Measurements from ENCODE around the gene SLC38A10. TPM values are rescaled to one million over a fixed set of nuclear protein-coding genes. Genes with fewer than 3 reads are reported as not detected.

Gene SLC38A10
- polyA plus RNA-seq, 1 of the 3 experiments (the other 2 are of a cell fraction): 82.2 TPM

GRCh38 chr17:81317530-81317821, 22.4 kb upstream of the SLC38A10 start:
- WGBS (ENCODE audit: low lambda C conversion rate): 71% methylated on average over 8 of the region's 10 CpGs

GRCh38 chr17:81315885-81316391, 20.8 kb upstream of the SLC38A10 start:
- Histone ChIP-seq H3K27me3 (ENCODE audit: insufficient read depth) (peaks cover 6% of the 10 kb centered on the region; the same call in 1 of the 2 replicates), H3K79me2 (ENCODE audit: insufficient read depth) (no peaks in the 10 kb centered on the region), H3K9ac (no peak overlapping the region), H3K4me3 (ENCODE audit: low read depth in 2 of 2, low read length in 1 of 2) (no peak overlapping the region), H2AFZ (ENCODE audit: low read depth) (no peak overlapping the region), H3K9me3 (no peaks in the 10 kb centered on the region), H3K27ac (ENCODE audit: low read depth in 2 of 2, low read length in 1 of 2) (no peak overlapping the region; a peak in 1 of 4 replicates), H3K9me2 (no peaks in the 10 kb centered on the region), H4K20me1 (ENCODE audit: insufficient read depth) (no peaks in the 10 kb centered on the region), H3K4me2 (no peak overlapping the region), H3F3A (replicated peaks; ENCODE audit: insufficient read depth) (no peaks in the 10 kb centered on the region), H3K4me1 (ENCODE audit: control insufficient read depth in 1 of 2, insufficient read depth in 2 of 2, low read depth in 1 of 2, low read length in 1 of 2) (peaks cover 0 to 66% of the 10 kb centered on the region in 2 experiments; a peak in 1 of 4 replicates), H3K36me3 (replicated peaks in 1 of 2; ENCODE audit: control insufficient read depth in 1 of 2, insufficient read depth in 2 of 2, low read length in 1 of 2) (no peaks in the 10 kb centered on the region)
- ChIA-PET CTCF (interaction anchor here (0.9 to 17.2 kb wide), 5 partner anchors 10 to 222 kb away, joined by 3 to 295 read pairs (median 3); no protein-coding TSS in a partner anchor), POLR2A (interaction anchor here (0.6 kb wide), 1 partner anchor 13 kb away, joined by 3 read pairs; no protein-coding TSS in a partner anchor)
- TF ChIP-seq GATA2 (CRISPR knock-in tag; IDR thresholded peaks at IDR 0.05): no peak
- TF ChIP-seq FOXM1 (IDR thresholded peaks at IDR 0.05; ENCODE audit: low read depth): no peak
- TF ChIP-seq ZBTB33 (IDR thresholded peaks at IDR 0.05; ENCODE audit: borderline replicate concordance, low read depth): no peak
- WGBS (ENCODE audit: low lambda C conversion rate): 81% methylated on average over 20 of the region's 20 CpGs
- no peak for DNase-seq

More at GRCh38 chr17:81317530-81317821, 22.4 kb upstream of the SLC38A10 start:
- Histone ChIP-seq H3K79me2 (ENCODE audit: insufficient read depth) (no peaks in the 10 kb centered on the region), H3K27ac (ENCODE audit: low read depth in 2 of 2, low read length in 1 of 2) (no peak overlapping the region; a peak in 1 of 4 replicates), H3K36me3 (replicated peaks in 1 of 2; ENCODE audit: control insufficient read depth in 1 of 2, insufficient read depth in 2 of 2, low read length in 1 of 2) (no peaks in the 10 kb centered on the region), H3K4me3 (ENCODE audit: low read depth in 2 of 2, low read length in 1 of 2) (no peak overlapping the region), H3K9me3 (no peaks in the 10 kb centered on the region), H2AFZ (ENCODE audit: low read depth) (no peak overlapping the region), H3K9ac (no peak overlapping the region), H3K4me2 (no peak overlapping the region), H3F3A (replicated peaks; ENCODE audit: insufficient read depth) (no peaks in the 10 kb centered on the region), H3K27me3 (ENCODE audit: insufficient read depth) (peaks cover 6% of the 10 kb centered on the region; the same call in 1 of the 2 replicates), H3K9me2 (no peaks in the 10 kb centered on the region), H4K20me1 (ENCODE audit: insufficient read depth) (no peaks in the 10 kb centered on the region), H3K4me1 (ENCODE audit: control insufficient read depth in 1 of 2, insufficient read depth in 2 of 2, low read depth in 1 of 2, low read length in 1 of 2) (peaks cover 0 to 58% of the 10 kb centered on the region in 2 experiments; a peak in 1 of 4 replicates)
- DNase-seq: no peak
- TF ChIP-seq RCOR1 (IDR thresholded peaks at IDR 0.05; ENCODE audit: low read length) (no peak), POLR2AphosphoS5 (IDR thresholded peaks at IDR 0.05; ENCODE audit: low read depth, low read length) (no peak), MEF2A (IDR thresholded peaks at IDR 0.05; ENCODE audit: borderline replicate concordance, low read depth) (no peak), SMC3 (IDR thresholded peaks at IDR 0.05; ENCODE audit: low read depth, low read length) (no peak), TEAD4 (IDR thresholded peaks at IDR 0.05; ENCODE audit: borderline replicate concordance, insufficient read depth) (no peak), MXI1 (IDR thresholded peaks at IDR 0.05; ENCODE audit: low read depth, low read length) (no peak), EZH2phosphoT487 (IDR thresholded peaks at IDR 0.05; ENCODE audit: borderline replicate concordance, low read depth) (no peak), JUND (IDR thresholded peaks at IDR 0.05) (no peak), GABPA (IDR thresholded peaks at IDR 0.05; ENCODE audit: low read depth) (no peak), USF2 (IDR thresholded peaks at IDR 0.05; ENCODE audit: borderline replicate concordance, low read depth, low read length) (no peak), FOSL2 (IDR thresholded peaks at IDR 0.05; ENCODE audit: borderline replicate concordance, low read depth) (no peak)
- ChIA-PET CTCF (interaction anchor here (1.0 to 17.2 kb wide), 2 partner anchors 8 to 167 kb away, joined by 3 to 295 read pairs; no protein-coding TSS in a partner anchor), POLR2A (no interaction called here)

All from SK-N-SH (cell line).